Measurements from ENCODE around the gene CSGALNACT2.

CSGALNACT2 gene

GRCh38 chr10:43112608-43112961, 25.7 kb upstream of the CSGALNACT2 start:
- DNase-seq, result no peak

- DNase-seq, result no peak
Measured at GRCh38 chr10:43113201-43114087, 24.8 kb upstream of the CSGALNACT2 start.

GRCh38 chr10:43114088-43114742, 24.0 kb upstream of the CSGALNACT2 start:
- DNase-seq, result no peak

GRCh38 chr10:43114743-43115611, 23.3 kb upstream of the CSGALNACT2 start:
- DNase-seq, result no peak

- no peak for DNase-seq
Measured at GRCh38 chr10:43115881-43116595, 22.2 kb upstream of the CSGALNACT2 start.

- no peak for DNase-seq
Measured at GRCh38 chr10:43116596-43116995, 21.6 kb upstream of the CSGALNACT2 start.

- DNase-seq, result no peak
Measured at GRCh38 chr10:43117031-43117776, 21.0 kb upstream of the CSGALNACT2 start.

GRCh38 chr10:43117777-43118583, 20.3 kb upstream of the CSGALNACT2 start:
- DNase-seq, result no peak

GRCh38 chr10:43118631-43119415, 19.4 kb upstream of the CSGALNACT2 start:
- DNase-seq, result no peak

- no peak for DNase-seq
Measured at GRCh38 chr10:43119416-43120115, 18.7 kb upstream of the CSGALNACT2 start.

GRCh38 chr10:43120116-43120928, 17.9 kb upstream of the CSGALNACT2 start:
- no peak for DNase-seq

GRCh38 chr10:43120929-43121314, 17.3 kb upstream of the CSGALNACT2 start:
- peak; percentile 78 for DNase-seq

GRCh38 chr10:43121444-43121843, 16.8 kb upstream of the CSGALNACT2 start:
- DNase-seq, result no peak

- DNase-seq, result no peak
Measured at GRCh38 chr10:43122096-43122495, 16.1 kb upstream of the CSGALNACT2 start.

- DNase-seq, result no peak
Measured at GRCh38 chr10:43122826-43123225, 15.4 kb upstream of the CSGALNACT2 start.

- DNase-seq, result no peak
Measured at GRCh38 chr10:43123361-43124093, 14.7 kb upstream of the CSGALNACT2 start.

GRCh38 chr10:43124094-43124521, 14.1 kb upstream of the CSGALNACT2 start:
- DNase-seq, result no peak
